Measurements from ENCODE around the gene NCOA7. TPM values are rescaled to one million over a fixed set of nuclear protein-coding genes. Genes with fewer than 3 reads are reported as not detected.
A peak's percentile ranks its signal among the peaks of the same experiment; 100 is the strongest.

Gene NCOA7
- total and polyA plus RNA-seq, 9 of the 15 experiments (the other 6 are each of a cell fraction or from before 2014, with no cell fraction given): 5.8 to 14.6 (median 9.3) TPM

- TF ChIP-seq REST (IDR thresholded peaks at IDR 0.05; ENCODE audit: borderline replicate concordance) (peak; percentile 80), REST (CRISPR knock-in tag; IDR thresholded peaks at IDR 0.05; ENCODE audit: low read depth) (no peak), CBX3 (IDR thresholded peaks at IDR 0.05; ENCODE audit: borderline replicate concordance in 1 of 2, low read length in 2 of 2) (peak in 1 of 2 experiments; percentile 29; a peak in 1 of 3 replicates), CTCFL (IDR thresholded peaks at IDR 0.05; ENCODE audit: borderline replicate concordance, insufficient read depth, low read depth, low read length, poor library complexity, severe bottlenecking) (peak; percentile 24), U2AF1 (optimal IDR thresholded peaks at IDR 0.05; ENCODE audit: low read depth, low read length) (no peak), TCF3 (CRISPR knock-in tag; IDR thresholded peaks at IDR 0.05) (no peak), ZNF133 (CRISPR knock-in tag; IDR thresholded peaks at IDR 0.05) (no peak), SIN3A (IDR thresholded peaks at IDR 0.05; ENCODE audit: borderline replicate concordance in 2 of 2, control insufficient read depth in 1 of 2, low read depth in 2 of 2, low read length in 2 of 2) (no peak), RREB1 (CRISPR knock-in tag; IDR thresholded peaks at IDR 0.05) (no peak)
Observed at GRCh38 chr6:125858427-125859320, 67.9 kb downstream of the NCOA7 start (continued).
